Caco-2 (cell line): ENCODE data around the gene INHA. TPM values are rescaled to one million over a fixed set of nuclear protein-coding genes. Genes with fewer than 3 reads are reported as not detected.

ENCODE experiments used
- BruUV-seq: library from RNA; stranded (reverse); fragments of 400-500 nt; replicated peaks from 2 replicates; lab custom pipeline; 2021; lab: Mats Ljungman, UMichigan
- CTCF ChIA-PET: fragments of 300-600 bp; sonication (Branson Sonifier 250); formaldehyde crosslinking; loops from one replicate; lab custom pipeline; 2022; ENCODE audit warnings: antibody characterized with exemption; lab: Charles Lee
- POLR2A ChIA-PET: fragments of 300-600 bp; sonication (Branson Sonifier 250); formaldehyde crosslinking; loops from one replicate; lab custom pipeline; 2022; ENCODE audit warnings: antibody characterized with exemption; lab: Charles Lee
- DNase-seq, 2 experiments: peaks; one replicate each; pipeline versions ENCODE4 v3.0.0 to v3.0.0-alpha.2; 2020 to 2022
- H3K27me3 ChIP-seq: replicated peaks from 2 replicates; pipeline ENCODE4 v1.6.0; 2011; ENCODE audit warnings: low read length; ENCODE audit not compliant: control insufficient read depth, insufficient read depth
- H3K36me3 ChIP-seq: 2 replicates; pipeline ENCODE4 v1.5.1; 2011; ENCODE audit warnings: low read length; ENCODE audit not compliant: control insufficient read depth, insufficient read depth
- H3K4me1 ChIP-seq: fragments of 250-450 bp; sonication (Bioruptor Pico); 2 replicates; pipeline ENCODE4 v1.5.1; 2020; ENCODE audit warnings: mild to moderate bottlenecking
- H3K4me3 ChIP-seq: 2 replicates; pipeline ENCODE4 v1.5.1; 2011; ENCODE audit warnings: low read depth, mild to moderate bottlenecking, control low read depth, low read length
- H3K9me3 ChIP-seq: fragments of 250-450 bp; sonication (Bioruptor Pico); 2 replicates; pipeline ENCODE4 v1.5.1; 2020; ENCODE audit warnings: mild to moderate bottlenecking, moderate library complexity
- H3K27ac Mint-ChIP-seq: one replicate; pipeline ENCODE4 v1.8.0; 2022; ENCODE audit warnings: mixed read lengths; ENCODE audit not compliant: unreplicated experiment
- H3K27me3 Mint-ChIP-seq: one replicate; pipeline ENCODE4 v1.8.0; 2022; ENCODE audit warnings: mixed read lengths; ENCODE audit not compliant: insufficient read depth, unreplicated experiment
- H3K36me3 Mint-ChIP-seq: one replicate; pipeline ENCODE4 v1.8.0; 2022; ENCODE audit warnings: mild to moderate bottlenecking, mixed read lengths; ENCODE audit not compliant: insufficient read depth, unreplicated experiment
- H3K4me1 Mint-ChIP-seq: one replicate; pipeline ENCODE4 v1.8.0; 2022; ENCODE audit warnings: low read depth, mixed read lengths; ENCODE audit not compliant: unreplicated experiment
- H3K4me3 Mint-ChIP-seq: one replicate; pipeline ENCODE4 v1.8.0; 2022; ENCODE audit warnings: mild to moderate bottlenecking, moderate library complexity, mixed read lengths; ENCODE audit not compliant: unreplicated experiment
- H3K9me3 Mint-ChIP-seq: one replicate; pipeline ENCODE4 v1.8.0; 2022; ENCODE audit warnings: mixed read lengths; ENCODE audit not compliant: unreplicated experiment
- intact Hi-C: fragments of 100-400 bp; cut with micrococcal nuclease; formaldehyde crosslinking; loops from one replicate; pipeline ENCODE4 v1.10.0; 2022; ENCODE audit not compliant: unreplicated experiment
- total RNA-seq: library from RNA; stranded (reverse); gene quantifications from 2 replicates; pipeline ENCODE4 v1.2.3, GENCODE V29; 2022
- TF ChIP-seq, protein P1 (sequence below), 2 experiments: fragments of 200-600 bp in 1 of 2; IDR thresholded peaks; 1 replicate in 1 of 2; 2 replicates in 1 of 2; pipeline versions ENCODE4 v1.5.1 to v1.8.0; 2011 to 2022; ENCODE audit warnings: antibody characterized with exemption in 1 of 2, control low read depth in 1 of 2, inconsistent platforms in 1 of 2, low read depth in 1 of 2, low read length in 1 of 2, mild to moderate bottlenecking in 1 of 2, moderate library complexity in 1 of 2; ENCODE audit not compliant: insufficient read depth in 1 of 2, severe bottlenecking in 1 of 2, unreplicated experiment in 1 of 2

INHA gene
- total RNA-seq, 1 experiment from 2014 or later = 1.5 TPM

DNA sequence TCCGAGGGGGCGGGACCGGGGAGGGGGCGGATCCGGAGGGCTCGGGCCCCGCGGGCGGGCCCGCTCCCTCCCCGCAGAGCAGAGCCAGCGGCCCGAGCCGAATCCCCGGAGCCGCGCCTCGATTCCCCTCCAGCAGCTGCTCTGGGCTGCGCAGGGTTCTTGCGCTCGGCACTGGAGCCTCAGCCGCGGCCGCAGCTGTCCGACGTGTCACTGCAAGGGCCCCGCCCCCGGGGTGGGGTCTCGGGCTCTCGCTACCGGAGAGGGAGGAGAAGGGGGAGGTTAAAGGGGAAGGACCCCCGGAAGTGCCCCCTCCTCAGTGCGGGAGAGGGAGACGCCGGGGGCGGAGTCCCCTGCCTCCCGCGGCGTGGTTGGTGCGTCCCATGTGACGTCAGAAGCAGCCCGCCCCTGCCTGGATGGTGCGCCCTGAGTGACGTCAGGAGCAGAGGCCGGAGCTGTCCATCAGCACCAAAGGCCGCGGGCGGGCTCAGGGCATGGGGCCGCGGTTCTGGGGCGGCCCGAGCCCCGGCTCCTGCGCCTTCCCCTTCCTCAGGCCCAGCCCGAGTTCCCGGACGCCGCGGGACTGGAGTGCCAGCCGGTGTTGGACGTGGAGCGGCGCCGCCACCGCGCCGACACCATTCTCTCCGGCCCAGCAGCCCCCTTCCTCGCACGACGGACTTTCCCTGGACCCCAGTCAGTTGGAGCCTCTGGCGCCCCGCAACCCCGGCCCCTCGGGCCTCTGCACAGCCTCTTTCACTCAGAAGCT, 28.3 kb upstream of the INHA start, which contains the start of the genes CHPF and TMEM198:
Gene CHPF (minus strand): TSS at position 214 of the 763 bp plus-strand sequence. CDS start 271 bp downstream, outside the sequence.
Gene TMEM198 (plus strand): TSS at position 433 of the 763 bp plus-strand sequence. CDS start 700 bp downstream, outside the sequence.
- no TSS peak for BruUV-seq
- intact Hi-C loops = loop anchor here (1.0 to 2.0 kb wide), 4 partner anchors 9 to 99 kb away; partner anchors contain the start of gene INHA
- H3K27ac Mint-ChIP-seq = peak within 1 kb of the TSS; percentile 87
- Histone ChIP-seq H3K9me3 (no peaks in the 10 kb centered on the region), H3K36me3 (peaks cover 8% of the 10 kb centered on the region), H3K27me3 (no peaks in the 10 kb centered on the region), H3K4me3 (peak within 1 kb of the TSS; percentile 92), H3K4me1 (peaks cover 19% of the 10 kb centered on the region)
- H3K36me3 Mint-ChIP-seq = peaks cover 30% of the 10 kb centered on the region
- peaks cover 7% of the 10 kb centered on the region for H3K4me1 Mint-ChIP-seq
- H3K27me3 Mint-ChIP-seq = no peaks in the 10 kb centered on the region
- H3K9me3 Mint-ChIP-seq = no peaks in the 10 kb centered on the region
- DNase-seq = peak; percentile 99
- POLR2A ChIA-PET = interaction anchor here (0.6 to 2.1 kb wide), 4 partner anchors 27 to 175 kb away, joined by 3 to 4 read pairs (median 3); partner anchors contain the start of genes OBSL1 and STK11IP
- peak within 1 kb of the TSS; percentile 92 for H3K4me3 Mint-ChIP-seq
- CTCF ChIA-PET = interaction anchor here (0.6 to 3.4 kb wide), 14 partner anchors 9 to 155 kb away, joined by 3 to 19 read pairs (median 5); partner anchors contain the start of genes GMPPA and STK11IP
- TF ChIP-seq, protein P1, sequence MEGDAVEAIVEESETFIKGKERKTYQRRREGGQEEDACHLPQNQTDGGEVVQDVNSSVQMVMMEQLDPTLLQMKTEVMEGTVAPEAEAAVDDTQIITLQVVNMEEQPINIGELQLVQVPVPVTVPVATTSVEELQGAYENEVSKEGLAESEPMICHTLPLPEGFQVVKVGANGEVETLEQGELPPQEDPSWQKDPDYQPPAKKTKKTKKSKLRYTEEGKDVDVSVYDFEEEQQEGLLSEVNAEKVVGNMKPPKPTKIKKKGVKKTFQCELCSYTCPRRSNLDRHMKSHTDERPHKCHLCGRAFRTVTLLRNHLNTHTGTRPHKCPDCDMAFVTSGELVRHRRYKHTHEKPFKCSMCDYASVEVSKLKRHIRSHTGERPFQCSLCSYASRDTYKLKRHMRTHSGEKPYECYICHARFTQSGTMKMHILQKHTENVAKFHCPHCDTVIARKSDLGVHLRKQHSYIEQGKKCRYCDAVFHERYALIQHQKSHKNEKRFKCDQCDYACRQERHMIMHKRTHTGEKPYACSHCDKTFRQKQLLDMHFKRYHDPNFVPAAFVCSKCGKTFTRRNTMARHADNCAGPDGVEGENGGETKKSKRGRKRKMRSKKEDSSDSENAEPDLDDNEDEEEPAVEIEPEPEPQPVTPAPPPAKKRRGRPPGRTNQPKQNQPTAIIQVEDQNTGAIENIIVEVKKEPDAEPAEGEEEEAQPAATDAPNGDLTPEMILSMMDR (IDR thresholded peaks at IDR 0.05; ENCODE audit: insufficient read depth in 1 of 2, low read depth in 1 of 2, low read length in 1 of 2, severe bottlenecking in 1 of 2, unreplicated experiment in 1 of 2) = no peak

DNA sequence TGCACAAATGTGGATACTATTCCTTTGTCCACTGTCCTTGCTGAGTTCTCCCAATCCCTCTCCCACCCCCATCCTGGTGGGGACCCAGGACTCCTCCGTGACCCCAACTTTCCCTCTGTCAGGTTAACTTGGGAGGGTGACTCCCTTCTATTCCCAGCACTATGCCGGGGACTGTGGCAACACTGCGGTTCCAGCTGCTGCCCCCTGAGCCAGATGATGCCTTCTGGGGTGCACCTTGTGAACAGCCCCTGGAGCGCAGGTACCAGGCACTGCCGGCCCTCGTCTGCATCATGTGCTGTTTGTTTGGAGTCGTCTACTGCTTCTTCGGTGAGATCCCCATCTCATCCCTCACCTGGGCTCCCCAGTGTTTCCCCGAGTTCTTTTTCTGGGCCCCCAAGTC, 27.5 kb upstream of the INHA start:
- Histone ChIP-seq H3K4me3 (peak overlapping the region; percentile 92), H3K4me1 (peaks cover 19% of the 10 kb centered on the region), H3K36me3 (peaks cover 8% of the 10 kb centered on the region), H3K9me3 (no peaks in the 10 kb centered on the region), H3K27me3 (no peaks in the 10 kb centered on the region)
- peak overlapping the region; percentile 92 for H3K4me3 Mint-ChIP-seq
- TF ChIP-seq, protein P1 (IDR thresholded peaks at IDR 0.05; ENCODE audit: insufficient read depth in 1 of 2, low read depth in 1 of 2, low read length in 1 of 2, severe bottlenecking in 1 of 2, unreplicated experiment in 1 of 2) = no peak
- intact Hi-C loops = no loop called here
- H3K36me3 Mint-ChIP-seq = peaks cover 22% of the 10 kb centered on the region
- ChIA-PET CTCF (interaction anchor here (2.0 kb wide), 1 partner anchor 49 kb away, joined by 11 read pairs; a partner anchor contains a TSS), POLR2A (no interaction called here)
- H3K4me1 Mint-ChIP-seq = peaks cover 7% of the 10 kb centered on the region
- no peak for DNase-seq
- H3K27me3 Mint-ChIP-seq = no peaks in the 10 kb centered on the region
- no TSS peak for BruUV-seq
- no peaks in the 10 kb centered on the region for H3K9me3 Mint-ChIP-seq
- peak overlapping the region; percentile 87 for H3K27ac Mint-ChIP-seq

DNA sequence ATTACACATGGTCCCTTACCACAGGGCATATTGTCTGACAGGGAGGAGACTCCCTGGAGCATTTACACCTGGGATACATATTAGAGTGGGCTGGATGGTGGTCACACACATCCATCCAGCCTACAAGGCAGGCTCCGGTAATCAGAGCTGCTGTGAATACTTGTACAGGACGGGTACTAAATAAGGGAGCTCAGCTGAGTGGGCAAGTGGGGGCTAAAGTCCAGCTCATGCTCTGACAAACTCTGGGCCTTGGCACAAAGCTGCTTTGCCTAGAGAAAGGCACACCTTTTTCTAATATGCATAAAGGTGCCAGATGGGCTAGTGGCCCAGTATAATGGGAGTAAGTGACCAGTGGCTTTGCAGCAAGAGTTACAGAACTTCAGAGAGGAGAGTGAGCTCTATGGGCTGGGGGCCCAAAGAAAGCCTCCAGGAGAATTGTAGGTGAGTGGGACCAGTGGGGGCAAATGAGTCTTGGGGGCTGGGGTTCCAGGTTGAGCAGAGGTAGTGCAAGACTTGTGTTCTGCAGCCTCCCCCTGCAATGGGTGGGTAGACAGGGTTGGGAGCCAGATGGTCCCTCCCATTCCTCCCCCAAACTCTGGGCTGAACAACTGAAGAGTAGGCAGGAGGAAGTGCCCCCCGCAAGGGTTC, 26.7 kb upstream of the INHA start:
- no peaks in the 10 kb centered on the region for H3K9me3 ChIP-seq
- Mint-ChIP-seq H3K4me1 (peaks cover 7% of the 10 kb centered on the region), H3K27me3 (no peaks in the 10 kb centered on the region), H3K9me3 (no peaks in the 10 kb centered on the region), H3K27ac (no peak overlapping the region), H3K36me3 (peaks cover 21% of the 10 kb centered on the region), H3K4me3 (no peak overlapping the region)
- peaks cover 8% of the 10 kb centered on the region for H3K36me3 ChIP-seq
- H3K4me3 ChIP-seq = no peak overlapping the region
- intact Hi-C loops = no loop called here
- no peaks in the 10 kb centered on the region for H3K27me3 ChIP-seq
- TF ChIP-seq, protein P1 (IDR thresholded peaks at IDR 0.05; ENCODE audit: insufficient read depth in 1 of 2, low read depth in 1 of 2, low read length in 1 of 2, severe bottlenecking in 1 of 2, unreplicated experiment in 1 of 2) = no peak
- ChIA-PET CTCF (no interaction called here), POLR2A (no interaction called here)
- DNase-seq = no peak
- no TSS peak for BruUV-seq
- peaks cover 19% of the 10 kb centered on the region for H3K4me1 ChIP-seq
